HG03066 (cell line): ENCODE measurements around the gene COL5A1.

Source experiments
- ATAC-seq: cut with Tn5 transposase; IDR thresholded peaks from one replicate; pipeline ENCODE4 v1.9.1; 2021; ENCODE audit warnings: low read depth; ENCODE audit not compliant: unreplicated experiment

COL5A1 gene

GRCh38 chr9:134826336-134827285 is 185.0 kb downstream of the COL5A1 start:
- ATAC-seq = no peak

- ATAC-seq = no peak
These were observed 186.0 kb downstream of the COL5A1 start for GRCh38 chr9:134827559-134827958.

- ATAC-seq = no peak
These were observed 186.4 kb downstream of the COL5A1 start for GRCh38 chr9:134827993-134828392.

GRCh38 chr9:134828892-134829291 is 187.3 kb downstream of the COL5A1 start:
- no peak for ATAC-seq

GRCh38 chr9:134829356-134829937 is 187.8 kb downstream of the COL5A1 start:
- ATAC-seq = no peak

GRCh38 chr9:134830126-134830525 is 188.5 kb downstream of the COL5A1 start:
- ATAC-seq = no peak

GRCh38 chr9:134830926-134831720 is 189.5 kb downstream of the COL5A1 start:
- no peak for ATAC-seq

GRCh38 chr9:134832471-134832870 is 190.9 kb downstream of the COL5A1 start:
- no peak for ATAC-seq

GRCh38 chr9:134833294-134833880 is 191.8 kb downstream of the COL5A1 start:
- ATAC-seq = no peak

- ATAC-seq = no peak
These were observed 192.8 kb downstream of the COL5A1 start for GRCh38 chr9:134834217-134834956.

GRCh38 chr9:134834957-134835419 is 193.4 kb downstream of the COL5A1 start:
- ATAC-seq = no peak

- ATAC-seq = no peak
These were observed 193.8 kb downstream of the COL5A1 start for GRCh38 chr9:134835448-134835847.

GRCh38 chr9:134835987-134836386 is 194.4 kb downstream of the COL5A1 start:
- no peak for ATAC-seq

GRCh38 chr9:134836406-134836970 is 194.9 kb downstream of the COL5A1 start:
- ATAC-seq = no peak

GRCh38 chr9:134837529-134837928 is 195.9 kb downstream of the COL5A1 start:
- no peak for ATAC-seq

GRCh38 chr9:134838651-134839454 is 197.2 kb downstream of the COL5A1 start:
- ATAC-seq = no peak

- no peak for ATAC-seq
These were observed 198.0 kb downstream of the COL5A1 start for GRCh38 chr9:134839455-134840125.

- no peak for ATAC-seq
These were observed 198.9 kb downstream of the COL5A1 start for GRCh38 chr9:134840511-134840910.
